Measurements from ENCODE around the gene SORCS2. TPM values are rescaled to one million over a fixed set of nuclear protein-coding genes. Genes with fewer than 3 reads are reported as not detected.

SORCS2 gene
- total and polyA plus RNA-seq, 2 donors: 2.2 to 2.7 TPM

DNA sequence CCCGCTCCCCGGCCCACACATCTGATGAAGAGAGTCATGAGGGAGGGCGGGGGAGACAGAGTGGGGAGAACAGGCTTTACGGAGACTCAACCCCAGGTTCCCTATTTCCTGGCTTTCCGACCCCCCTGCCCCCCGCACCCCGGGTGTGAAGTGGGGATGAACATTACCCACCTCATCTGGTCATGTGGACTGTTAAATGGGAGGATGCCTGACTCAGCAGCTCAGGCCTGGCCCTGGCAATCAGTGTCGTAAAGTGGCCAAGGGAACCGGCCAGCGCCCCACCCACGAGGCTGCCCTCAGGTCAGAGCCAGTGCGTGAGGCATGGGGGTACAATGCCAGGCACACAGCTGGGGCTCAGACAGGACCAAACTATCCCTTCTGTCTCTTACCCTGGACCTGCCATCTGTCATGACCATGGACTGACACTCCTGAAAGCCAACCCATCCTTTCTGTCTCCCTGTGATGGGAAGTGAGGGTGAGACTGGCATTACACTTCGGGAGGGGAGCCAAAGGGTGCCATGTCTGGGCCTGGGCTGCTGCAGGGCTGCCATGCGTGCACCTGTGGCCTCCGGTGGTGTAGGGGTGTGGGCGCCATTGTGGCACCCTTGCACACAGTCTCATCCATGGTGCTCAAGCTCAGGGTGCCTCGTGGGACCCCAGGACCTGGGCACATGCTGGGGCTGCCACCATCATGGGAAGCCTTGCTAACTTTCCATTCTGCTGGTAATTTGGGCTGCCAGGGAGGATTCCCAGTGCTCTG, 348.5 kb downstream of the SORCS2 start:
- Histone ChIP-seq H3K27ac (ENCODE audit: low read depth in 1 of 2, low read length in 1 of 2) (no peak overlapping the region), H3K36me3 (ENCODE audit: control insufficient read depth in 2 of 2, insufficient read depth in 2 of 2, low read length in 1 of 2) (no peaks in the 10 kb centered on the region), H3K4me1 (ENCODE audit: control insufficient read depth in 2 of 2, insufficient read depth in 2 of 2, low read length in 2 of 2) (no peaks in the 10 kb centered on the region), H3K9me3 (ENCODE audit: control insufficient read depth in 2 of 2, insufficient read depth in 1 of 2, low read length in 1 of 2) (peaks cover 1 to 34% of the 10 kb centered on the region in 2 donors), H3K4me3 (ENCODE audit: low read length in 2 of 2) (no peak overlapping the region), H3K27me3 (ENCODE audit: control insufficient read depth in 2 of 2, insufficient read depth in 1 of 2, low read length in 1 of 2) (no peaks in the 10 kb centered on the region)
- no peak for DNase-seq (ENCODE audit: low read depth in 6 of 9, low spot score in 9 of 9)
- WGBS: 95% methylated on average over 17 of the region's 17 CpGs

GRCh38 chr4:7541414-7541810, 349.1 kb downstream of the SORCS2 start:
- Histone ChIP-seq H3K9me3 (ENCODE audit: control insufficient read depth in 2 of 2, insufficient read depth in 1 of 2, low read length in 1 of 2) (peaks cover 1 to 34% of the 10 kb centered on the region in 2 donors), H3K4me3 (ENCODE audit: low read length in 2 of 2) (no peak overlapping the region), H3K36me3 (ENCODE audit: control insufficient read depth in 2 of 2, insufficient read depth in 2 of 2, low read length in 1 of 2) (no peaks in the 10 kb centered on the region), H3K27me3 (ENCODE audit: control insufficient read depth in 2 of 2, insufficient read depth in 1 of 2, low read length in 1 of 2) (no peaks in the 10 kb centered on the region), H3K4me1 (ENCODE audit: control insufficient read depth in 2 of 2, insufficient read depth in 2 of 2, low read length in 2 of 2) (no peaks in the 10 kb centered on the region), H3K27ac (ENCODE audit: low read depth in 1 of 2, low read length in 1 of 2) (no peak overlapping the region)
- WGBS: 96% methylated on average over 8 of the region's 8 CpGs
- DNase-seq (ENCODE audit: low read depth in 6 of 9, low spot score in 9 of 9): no peak

DNA sequence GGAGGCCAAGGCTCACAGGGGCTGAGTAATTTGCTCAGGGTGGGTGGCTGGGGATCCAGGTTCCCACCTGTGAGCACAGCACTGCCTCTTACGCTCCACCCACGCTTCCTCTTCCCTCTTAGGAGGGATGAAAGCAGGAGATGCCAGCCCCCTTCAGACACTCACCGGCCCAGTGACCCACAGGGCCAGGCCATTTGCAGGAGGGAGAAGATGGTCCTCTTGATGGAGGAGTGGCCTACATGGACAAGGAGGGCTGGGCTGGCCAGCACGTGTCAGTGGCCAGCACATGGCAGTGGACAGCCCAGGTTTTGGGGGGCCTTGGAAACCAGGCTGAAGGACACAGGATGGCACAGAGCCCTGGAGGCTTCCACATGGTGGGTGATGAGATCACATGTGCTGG, 350.4 kb downstream of the SORCS2 start:
- H3K4me3 ChIP-seq (ENCODE audit: low read length in 2 of 2): no peak overlapping the region
- no peak for DNase-seq (ENCODE audit: low read depth in 6 of 9, low spot score in 9 of 9)
- H3K9me3 ChIP-seq (ENCODE audit: control insufficient read depth in 2 of 2, insufficient read depth in 1 of 2, low read length in 1 of 2): peaks cover 1 to 34% of the 10 kb centered on the region in 2 donors
- H3K27ac ChIP-seq (ENCODE audit: low read depth in 1 of 2, low read length in 1 of 2): no peak overlapping the region
- H3K4me1 ChIP-seq (ENCODE audit: control insufficient read depth in 2 of 2, insufficient read depth in 2 of 2, low read length in 2 of 2): no peaks in the 10 kb centered on the region
- WGBS: 78% methylated on average over 4 of the region's 4 CpGs
- no peaks in the 10 kb centered on the region for H3K36me3 ChIP-seq (ENCODE audit: control insufficient read depth in 2 of 2, insufficient read depth in 2 of 2, low read length in 1 of 2)
- no peaks in the 10 kb centered on the region for H3K27me3 ChIP-seq (ENCODE audit: control insufficient read depth in 2 of 2, insufficient read depth in 1 of 2, low read length in 1 of 2)

DNA sequence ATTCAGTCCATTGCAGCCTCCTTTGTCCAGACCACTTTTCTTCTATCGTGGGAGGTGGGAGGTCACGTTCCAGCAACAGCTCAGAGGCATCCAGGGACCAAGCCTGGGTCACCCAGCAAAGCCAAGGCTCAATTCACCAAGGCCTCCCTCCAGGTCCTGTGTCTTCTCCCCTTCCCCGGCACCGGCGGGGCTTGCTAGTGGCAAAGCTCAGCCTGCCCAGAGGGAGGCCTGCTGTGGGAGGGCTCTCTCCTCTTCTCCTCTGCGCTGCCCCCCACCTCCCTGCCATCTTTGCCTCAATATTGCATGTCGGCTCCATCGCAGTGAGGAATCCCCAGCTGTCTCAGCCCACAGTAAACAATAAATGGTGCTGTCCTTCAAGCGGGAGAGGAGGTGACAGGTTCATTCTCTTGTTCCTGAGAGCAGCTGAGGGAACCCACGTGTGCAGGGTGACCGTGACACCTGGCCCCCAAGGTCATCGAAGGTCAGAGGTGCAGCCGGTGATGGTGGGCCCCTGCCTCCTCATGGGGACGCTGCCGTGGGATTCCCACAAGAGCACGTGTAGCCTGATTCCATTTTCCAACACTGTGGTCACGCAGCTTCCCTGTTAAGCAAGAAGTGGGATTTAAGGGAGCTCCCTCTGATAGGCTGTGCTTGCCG, 353.9 kb downstream of the SORCS2 start:
- 88% methylated on average over 18 of the region's 18 CpGs for WGBS
- no peak overlapping the region for H3K4me3 ChIP-seq (ENCODE audit: low read length in 2 of 2)
- no peaks in the 10 kb centered on the region for H3K27me3 ChIP-seq (ENCODE audit: control insufficient read depth in 2 of 2, insufficient read depth in 1 of 2, low read length in 1 of 2)
- no peak for DNase-seq (ENCODE audit: low read depth in 6 of 9, low spot score in 9 of 9)
- no peaks in the 10 kb centered on the region for H3K36me3 ChIP-seq (ENCODE audit: control insufficient read depth in 2 of 2, insufficient read depth in 2 of 2, low read length in 1 of 2)
- no peak overlapping the region for H3K27ac ChIP-seq (ENCODE audit: low read depth in 1 of 2, low read length in 1 of 2)
- H3K4me1 ChIP-seq (ENCODE audit: control insufficient read depth in 2 of 2, insufficient read depth in 2 of 2, low read length in 2 of 2): no peaks in the 10 kb centered on the region
- H3K9me3 ChIP-seq (ENCODE audit: control insufficient read depth in 2 of 2, insufficient read depth in 1 of 2, low read length in 1 of 2): peaks cover 0 to 17% of the 10 kb centered on the region in 2 donors

GRCh38 chr4:7546809-7547367, 354.6 kb downstream of the SORCS2 start:
- H3K4me1 ChIP-seq (ENCODE audit: control insufficient read depth in 2 of 2, insufficient read depth in 2 of 2, low read length in 2 of 2): no peaks in the 10 kb centered on the region
- WGBS: 76% methylated on average over 4 of the region's 4 CpGs

GRCh38 chr4:7547368-7548040, 355.2 kb downstream of the SORCS2 start:
- no peaks in the 10 kb centered on the region for H3K36me3 ChIP-seq (ENCODE audit: control insufficient read depth in 2 of 2, insufficient read depth in 2 of 2, low read length in 1 of 2)
- no peak overlapping the region for H3K27ac ChIP-seq (ENCODE audit: low read depth in 1 of 2, low read length in 1 of 2)
- 76% methylated on average over 10 of the region's 10 CpGs for WGBS
- no peak for DNase-seq (ENCODE audit: low read depth in 6 of 9, low spot score in 9 of 9)
- H3K4me3 ChIP-seq (ENCODE audit: low read length in 2 of 2): no peak overlapping the region
- peaks cover 0 to 20% of the 10 kb centered on the region in 2 donors for H3K9me3 ChIP-seq (ENCODE audit: control insufficient read depth in 2 of 2, insufficient read depth in 1 of 2, low read length in 1 of 2)
- no peaks in the 10 kb centered on the region for H3K4me1 ChIP-seq (ENCODE audit: control insufficient read depth in 2 of 2, insufficient read depth in 2 of 2, low read length in 2 of 2)
- no peaks in the 10 kb centered on the region for H3K27me3 ChIP-seq (ENCODE audit: control insufficient read depth in 2 of 2, insufficient read depth in 1 of 2, low read length in 1 of 2)

More at GRCh38 chr4:7546809-7547367, 354.6 kb downstream of the SORCS2 start:
- Histone ChIP-seq H3K36me3 (ENCODE audit: control insufficient read depth in 2 of 2, insufficient read depth in 2 of 2, low read length in 1 of 2) (no peaks in the 10 kb centered on the region), H3K27ac (ENCODE audit: low read depth in 1 of 2, low read length in 1 of 2) (no peak overlapping the region), H3K27me3 (ENCODE audit: control insufficient read depth in 2 of 2, insufficient read depth in 1 of 2, low read length in 1 of 2) (no peaks in the 10 kb centered on the region), H3K4me3 (ENCODE audit: low read length in 2 of 2) (no peak overlapping the region), H3K9me3 (ENCODE audit: control insufficient read depth in 2 of 2, insufficient read depth in 1 of 2, low read length in 1 of 2) (peaks cover 0 to 19% of the 10 kb centered on the region in 2 donors)
- DNase-seq (ENCODE audit: low read depth in 6 of 9, low spot score in 9 of 9): no peak

GRCh38 chr4:7549866-7550265, 357.5 kb downstream of the SORCS2 start:
- Histone ChIP-seq H3K27me3 (ENCODE audit: control insufficient read depth in 2 of 2, insufficient read depth in 1 of 2, low read length in 1 of 2) (no peaks in the 10 kb centered on the region), H3K4me1 (ENCODE audit: control insufficient read depth in 2 of 2, insufficient read depth in 2 of 2, low read length in 2 of 2) (no peaks in the 10 kb centered on the region), H3K36me3 (ENCODE audit: control insufficient read depth in 2 of 2, insufficient read depth in 2 of 2, low read length in 1 of 2) (no peaks in the 10 kb centered on the region), H3K4me3 (ENCODE audit: low read length in 2 of 2) (no peak overlapping the region), H3K9me3 (ENCODE audit: control insufficient read depth in 2 of 2, insufficient read depth in 1 of 2, low read length in 1 of 2) (peaks cover 1 to 35% of the 10 kb centered on the region in 2 donors), H3K27ac (ENCODE audit: low read depth in 1 of 2, low read length in 1 of 2) (no peak overlapping the region)
- WGBS: 84% methylated on average over 7 of the region's 7 CpGs
- no peak for DNase-seq (ENCODE audit: low read depth in 6 of 9, low spot score in 9 of 9)

GRCh38 chr4:7552466-7552865, 360.1 kb downstream of the SORCS2 start:
- Histone ChIP-seq H3K9me3 (ENCODE audit: control insufficient read depth in 2 of 2, insufficient read depth in 1 of 2, low read length in 1 of 2) (peaks cover 4 to 44% of the 10 kb centered on the region in 2 donors), H3K27me3 (ENCODE audit: control insufficient read depth in 2 of 2, insufficient read depth in 1 of 2, low read length in 1 of 2) (no peaks in the 10 kb centered on the region), H3K27ac (ENCODE audit: low read depth in 1 of 2, low read length in 1 of 2) (no peak overlapping the region), H3K4me1 (ENCODE audit: control insufficient read depth in 2 of 2, insufficient read depth in 2 of 2, low read length in 2 of 2) (no peaks in the 10 kb centered on the region), H3K4me3 (ENCODE audit: low read length in 2 of 2) (no peak overlapping the region), H3K36me3 (ENCODE audit: control insufficient read depth in 2 of 2, insufficient read depth in 2 of 2, low read length in 1 of 2) (no peaks in the 10 kb centered on the region)
- DNase-seq (ENCODE audit: low read depth in 6 of 9, low spot score in 9 of 9): no peak
- 84% methylated on average over 3 of the region's 3 CpGs for WGBS

GRCh38 chr4:7553280-7553679, 360.9 kb downstream of the SORCS2 start:
- 89% methylated on average over 1 of the region's 1 CpG for WGBS
- H3K9me3 ChIP-seq (ENCODE audit: control insufficient read depth in 2 of 2, insufficient read depth in 1 of 2, low read length in 1 of 2): peaks cover 4 to 44% of the 10 kb centered on the region in 2 donors
- H3K27me3 ChIP-seq (ENCODE audit: control insufficient read depth in 2 of 2, insufficient read depth in 1 of 2, low read length in 1 of 2): no peaks in the 10 kb centered on the region
- H3K4me1 ChIP-seq (ENCODE audit: control insufficient read depth in 2 of 2, insufficient read depth in 2 of 2, low read length in 2 of 2): no peaks in the 10 kb centered on the region
- DNase-seq (ENCODE audit: low read depth in 6 of 9, low spot score in 9 of 9): no peak
- H3K36me3 ChIP-seq (ENCODE audit: control insufficient read depth in 2 of 2, insufficient read depth in 2 of 2, low read length in 1 of 2): no peaks in the 10 kb centered on the region
- H3K27ac ChIP-seq (ENCODE audit: low read depth in 1 of 2, low read length in 1 of 2): no peak overlapping the region
- H3K4me3 ChIP-seq (ENCODE audit: low read length in 2 of 2): no peak overlapping the region

Data from thymus (tissue), 11 donors.